WTC11 (cell line): Measurements from ENCODE around the gene AJM1. TPM values are rescaled to one million over a fixed set of nuclear protein-coding genes. Genes with fewer than 3 reads are reported as not detected.
A peak's percentile ranks its signal among the peaks of the same experiment; 100 is the strongest.
"Not testable (repeated sequence)": the region's sequence is repeated elsewhere in the genome, so short reads cannot be mapped to it uniquely, and the experiment has no call there.

Experiments
- ATAC-seq: fragments of 200-7000 bp; cut with Tn5 transposase; 2 replicates; pipeline ENCODE4 v1.10.0; 2021; ENCODE audit warnings: mild to moderate bottlenecking, moderate library complexity
- Bru-seq: library from RNA; stranded (reverse); fragments of 400-500 nt; gene quantifications from one replicate; lab custom pipeline; 2021; lab: Mats Ljungman, UMichigan
- CTCF ChIA-PET: fragments of 300-600 bp; sonication (Branson Sonifier 250); formaldehyde crosslinking; loops from one replicate; lab custom pipeline; 2021; ENCODE audit warnings: antibody characterized with exemption; lab: Charles Lee
- POLR2A ChIA-PET: fragments of 350-600 bp; sonication (Branson Sonifier 250); formaldehyde crosslinking; loops from one replicate; lab custom pipeline; 2021; ENCODE audit warnings: antibody characterized with exemption; lab: Charles Lee
- DNase-seq: peaks from one replicate; pipeline ENCODE4 v3.0.0; 2021; ENCODE audit warnings: low spot score
- H3K27ac Mint-ChIP-seq: 2 replicates; pipeline ENCODE4 v1.8.0; 2021; ENCODE audit warnings: mixed read lengths
- H3K27me3 Mint-ChIP-seq: 2 replicates; pipeline ENCODE4 v1.8.0; 2021; ENCODE audit warnings: low read depth, mild to moderate bottlenecking, moderate library complexity, mixed read lengths
- H3K36me3 Mint-ChIP-seq: 2 replicates; pipeline ENCODE4 v1.8.0; 2021; ENCODE audit warnings: mixed read lengths
- H3K4me1 Mint-ChIP-seq: 2 replicates; pipeline ENCODE4 v1.8.0; 2022; ENCODE audit warnings: mixed read lengths
- H3K4me3 Mint-ChIP-seq: 2 replicates; pipeline ENCODE4 v1.8.0; 2021; ENCODE audit warnings: mild to moderate bottlenecking, moderate library complexity, mixed read lengths
- H3K9me3 Mint-ChIP-seq: 2 replicates; pipeline ENCODE4 v1.8.0; 2021; ENCODE audit warnings: mixed read lengths
- CDX4 ChIP-seq: fragments of 250-450 bp; sonication (Bioruptor Pico); IDR thresholded peaks from 2 replicates; pipeline ENCODE4 v1.9.0; 2021; ENCODE audit warnings: moderate library complexity, mild to moderate bottlenecking, inconsistent platforms, borderline replicate concordance
- EMX1 ChIP-seq: fragments of 250-450 bp; sonication (Bioruptor Pico); IDR thresholded peaks from 2 replicates; pipeline ENCODE4 v1.8.0; 2021; ENCODE audit warnings: mild to moderate bottlenecking
- ESRRA ChIP-seq: sonication (generic); formaldehyde crosslinking; IDR thresholded peaks from 2 replicates; pipeline ENCODE4 v1.8.1; 2022; ENCODE audit warnings: mild to moderate bottlenecking, missing genetic modification reagents, borderline replicate concordance
- FOXP1 ChIP-seq: sonication (generic); formaldehyde crosslinking; IDR thresholded peaks from 2 replicates; pipeline ENCODE4 v1.8.0; 2022; ENCODE audit warnings: missing genetic modification reagents, mild to moderate bottlenecking, moderate library complexity, borderline replicate concordance
- FOXP4 ChIP-seq: sonication (generic); formaldehyde crosslinking; IDR thresholded peaks from 2 replicates; pipeline ENCODE4 v1.8.0; 2022; ENCODE audit warnings: mild to moderate bottlenecking, missing genetic modification reagents
- GABPB1 ChIP-seq: sonication (generic); formaldehyde crosslinking; IDR thresholded peaks from 2 replicates; pipeline ENCODE4 v1.8.1; 2023; ENCODE audit warnings: mild to moderate bottlenecking, missing genetic modification reagents
- HMGA2 ChIP-seq: fragments of 250-450 bp; sonication (Bioruptor Pico); IDR thresholded peaks from 2 replicates; pipeline ENCODE4 v1.4.0; 2021; ENCODE audit warnings: mild to moderate bottlenecking, moderate library complexity
- MLX ChIP-seq: sonication (generic); formaldehyde crosslinking; IDR thresholded peaks from 2 replicates; pipeline ENCODE4 v1.8.1; 2023; ENCODE audit warnings: mild to moderate bottlenecking, missing genetic modification reagents, moderate library complexity
- MXD4 ChIP-seq: fragments of 250-450 bp; sonication (Bioruptor Pico); IDR thresholded peaks from 2 replicates; pipeline ENCODE4 v1.8.0; 2021; ENCODE audit warnings: mild to moderate bottlenecking, moderate library complexity, borderline replicate concordance
- PRRX2 ChIP-seq: fragments of 250-450 bp; sonication (Bioruptor Pico); IDR thresholded peaks from 2 replicates; pipeline ENCODE4 v1.8.0; 2021; ENCODE audit warnings: mild to moderate bottlenecking
- SMAD3 ChIP-seq: sonication (generic); formaldehyde crosslinking; IDR thresholded peaks from 2 replicates; pipeline ENCODE4 v1.8.0; 2022; ENCODE audit warnings: missing genetic modification reagents, mild to moderate bottlenecking, borderline replicate concordance
- SOX15 ChIP-seq: fragments of 250-450 bp; sonication (Bioruptor Pico); IDR thresholded peaks from 2 replicates; pipeline ENCODE4 v1.9.0; 2021; ENCODE audit warnings: mild to moderate bottlenecking
- ZNF121 ChIP-seq: sonication (generic); formaldehyde crosslinking; IDR thresholded peaks from 2 replicates; pipeline ENCODE4 v1.8.0; 2023; ENCODE audit warnings: missing genetic modification reagents
- ZNF232 ChIP-seq: sonication (generic); formaldehyde crosslinking; IDR thresholded peaks from 2 replicates; pipeline ENCODE4 v1.8.0; 2022; ENCODE audit warnings: mild to moderate bottlenecking, missing genetic modification reagents
- long read RNA-seq, 3 experiments: library from RNA in 1 of 3; library from capped mRNA in 1 of 3; library from polyadenylated mRNA in 1 of 3; unstranded in 2 of 3; stranded (forward) in 1 of 3; transcript quantifications; one replicate each; pipeline ENCODE4 v2.0.0, GENCODE V29; 2021
- total RNA-seq: library from RNA; stranded (reverse); gene quantifications from 3 replicates; pipeline ENCODE4 v1.2.3, GENCODE V29; 2021
- TF ChIP-seq, protein P1 (sequence below): fragments of 200-600 bp; IDR thresholded peaks from 2 replicates; pipeline ENCODE4 v1.8.0; 2022; ENCODE audit warnings: antibody characterized with exemption
- TF ChIP-seq, protein P2 (sequence below): sonication (generic); formaldehyde crosslinking; IDR thresholded peaks from 2 replicates; pipeline ENCODE4 v1.8.1; 2023; ENCODE audit warnings: mild to moderate bottlenecking, moderate library complexity, missing genetic modification reagents
- TF ChIP-seq, protein P3 (sequence below): sonication (generic); formaldehyde crosslinking; IDR thresholded peaks from 2 replicates; pipeline ENCODE4 v1.8.0; 2022; ENCODE audit warnings: mild to moderate bottlenecking, missing genetic modification reagents
- TF ChIP-seq, protein P4 (sequence below): sonication (generic); formaldehyde crosslinking; IDR thresholded peaks from 2 replicates; pipeline ENCODE4 v1.8.1; 2023; ENCODE audit warnings: mild to moderate bottlenecking, missing genetic modification reagents

The AJM1 gene
- total RNA-seq (1.6 to 1.7 TPM (median 1.6 TPM) in 3 replicates), Bru-seq, nascent RNA (percentile 26 among the genes with signal in this experiment)
- long read RNA-seq, experiment 1, full-length matches to known transcripts: 2 of 2 reads
- long read RNA-seq, experiment 1, partial matches to known transcripts: 0 of 2 reads
- long read RNA-seq, experiment 1, other reads (novel, unspliced or antisense): 0 of 2 reads
- long read RNA-seq, experiment 2, full-length matches to known transcripts: 1 of 1 reads
- long read RNA-seq, experiment 2, partial matches to known transcripts: 0 of 1 reads
- long read RNA-seq, experiment 2, other reads (novel, unspliced or antisense): 0 of 1 reads
- long read RNA-seq, experiment 3: 0 reads

GRCh38 chr9:136842380-136842948, at the start of gene AJM1:
AJM1 (plus strand) TSS chr9:136842478; CDS start chr9:136844415, 1,937 bp downstream.
- CTCF ChIA-PET: interaction anchor here (0.6 to 5.9 kb wide), 44 partner anchors 9 to 358 kb away, joined by 3 to 64 read pairs (median 4); partner anchors contain the start of genes CLIC3, DIPK1B, FBXW5 and NPDC1
- peak; percentile 72; the same call in 1 of the 2 replicates for TF ChIP-seq EMX1 (CRISPR knock-in tag)
- TF ChIP-seq, protein P1, sequence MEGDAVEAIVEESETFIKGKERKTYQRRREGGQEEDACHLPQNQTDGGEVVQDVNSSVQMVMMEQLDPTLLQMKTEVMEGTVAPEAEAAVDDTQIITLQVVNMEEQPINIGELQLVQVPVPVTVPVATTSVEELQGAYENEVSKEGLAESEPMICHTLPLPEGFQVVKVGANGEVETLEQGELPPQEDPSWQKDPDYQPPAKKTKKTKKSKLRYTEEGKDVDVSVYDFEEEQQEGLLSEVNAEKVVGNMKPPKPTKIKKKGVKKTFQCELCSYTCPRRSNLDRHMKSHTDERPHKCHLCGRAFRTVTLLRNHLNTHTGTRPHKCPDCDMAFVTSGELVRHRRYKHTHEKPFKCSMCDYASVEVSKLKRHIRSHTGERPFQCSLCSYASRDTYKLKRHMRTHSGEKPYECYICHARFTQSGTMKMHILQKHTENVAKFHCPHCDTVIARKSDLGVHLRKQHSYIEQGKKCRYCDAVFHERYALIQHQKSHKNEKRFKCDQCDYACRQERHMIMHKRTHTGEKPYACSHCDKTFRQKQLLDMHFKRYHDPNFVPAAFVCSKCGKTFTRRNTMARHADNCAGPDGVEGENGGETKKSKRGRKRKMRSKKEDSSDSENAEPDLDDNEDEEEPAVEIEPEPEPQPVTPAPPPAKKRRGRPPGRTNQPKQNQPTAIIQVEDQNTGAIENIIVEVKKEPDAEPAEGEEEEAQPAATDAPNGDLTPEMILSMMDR: peak; percentile 74
- TF ChIP-seq PRRX2: peak; percentile 67
- TF ChIP-seq MLX: 0 out of 2 replicates have a peak, but pooled peaks have one; percentile 71
- TF ChIP-seq, protein P2, sequence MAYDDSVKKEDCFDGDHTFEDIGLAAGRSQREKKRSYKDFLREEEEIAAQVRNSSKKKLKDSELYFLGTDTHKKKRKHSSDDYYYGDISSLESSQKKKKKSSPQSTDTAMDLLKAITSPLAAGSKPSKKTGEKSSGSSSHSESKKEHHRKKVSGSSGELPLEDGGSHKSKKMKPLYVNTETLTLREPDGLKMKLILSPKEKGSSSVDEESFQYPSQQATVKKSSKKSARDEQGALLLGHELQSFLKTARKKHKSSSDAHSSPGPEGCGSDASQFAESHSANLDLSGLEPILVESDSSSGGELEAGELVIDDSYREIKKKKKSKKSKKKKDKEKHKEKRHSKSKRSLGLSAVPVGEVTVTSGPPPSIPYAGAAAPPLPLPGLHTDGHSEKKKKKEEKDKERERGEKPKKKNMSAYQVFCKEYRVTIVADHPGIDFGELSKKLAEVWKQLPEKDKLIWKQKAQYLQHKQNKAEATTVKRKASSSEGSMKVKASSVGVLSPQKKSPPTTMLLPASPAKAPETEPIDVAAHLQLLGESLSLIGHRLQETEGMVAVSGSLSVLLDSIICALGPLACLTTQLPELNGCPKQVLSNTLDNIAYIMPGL: peak; percentile 67; the same call in 1 of the 2 replicates
- TF ChIP-seq HMGA2 (CRISPR knock-in tag): 0 out of 2 replicates have a peak, but pooled peaks have one; percentile 4
- TF ChIP-seq, protein P3, sequence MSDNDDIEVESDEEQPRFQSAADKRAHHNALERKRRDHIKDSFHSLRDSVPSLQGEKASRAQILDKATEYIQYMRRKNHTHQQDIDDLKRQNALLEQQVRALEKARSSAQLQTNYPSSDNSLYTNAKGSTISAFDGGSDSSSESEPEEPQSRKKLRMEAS (CRISPR knock-in tag): 0 out of 2 replicates have a peak, but pooled peaks have one; percentile 52
- TF ChIP-seq, protein P4, sequence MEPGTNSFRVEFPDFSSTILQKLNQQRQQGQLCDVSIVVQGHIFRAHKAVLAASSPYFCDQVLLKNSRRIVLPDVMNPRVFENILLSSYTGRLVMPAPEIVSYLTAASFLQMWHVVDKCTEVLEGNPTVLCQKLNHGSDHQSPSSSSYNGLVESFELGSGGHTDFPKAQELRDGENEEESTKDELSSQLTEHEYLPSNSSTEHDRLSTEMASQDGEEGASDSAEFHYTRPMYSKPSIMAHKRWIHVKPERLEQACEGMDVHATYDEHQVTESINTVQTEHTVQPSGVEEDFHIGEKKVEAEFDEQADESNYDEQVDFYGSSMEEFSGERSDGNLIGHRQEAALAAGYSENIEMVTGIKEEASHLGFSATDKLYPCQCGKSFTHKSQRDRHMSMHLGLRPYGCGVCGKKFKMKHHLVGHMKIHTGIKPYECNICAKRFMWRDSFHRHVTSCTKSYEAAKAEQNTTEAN: 0 out of 2 replicates have a peak, but pooled peaks have one; percentile 52
- 0 out of 2 replicates have a peak, but pooled peaks have one; percentile 44 for TF ChIP-seq SMAD3 (CRISPR knock-in tag)
- peak; percentile 68; the same call in 1 of the 2 replicates for TF ChIP-seq FOXP1 (CRISPR knock-in tag)
- not testable (repeated sequence) for H3K36me3 Mint-ChIP-seq, H3K9me3 Mint-ChIP-seq, H3K27ac Mint-ChIP-seq, H3K27me3 Mint-ChIP-seq
- Mint-ChIP-seq H3K4me3 (peak within 1 kb of the TSS; percentile 33), H3K4me1 (peaks cover 23% of the 10 kb centered on the region)
- POLR2A ChIA-PET: interaction anchor here (1.1 kb wide), 1 partner anchor 19 kb away, joined by 4 read pairs; no protein-coding TSS in a partner anchor
- ATAC-seq: peak; percentile 63
- peak; percentile 89 for DNase-seq

DNA sequence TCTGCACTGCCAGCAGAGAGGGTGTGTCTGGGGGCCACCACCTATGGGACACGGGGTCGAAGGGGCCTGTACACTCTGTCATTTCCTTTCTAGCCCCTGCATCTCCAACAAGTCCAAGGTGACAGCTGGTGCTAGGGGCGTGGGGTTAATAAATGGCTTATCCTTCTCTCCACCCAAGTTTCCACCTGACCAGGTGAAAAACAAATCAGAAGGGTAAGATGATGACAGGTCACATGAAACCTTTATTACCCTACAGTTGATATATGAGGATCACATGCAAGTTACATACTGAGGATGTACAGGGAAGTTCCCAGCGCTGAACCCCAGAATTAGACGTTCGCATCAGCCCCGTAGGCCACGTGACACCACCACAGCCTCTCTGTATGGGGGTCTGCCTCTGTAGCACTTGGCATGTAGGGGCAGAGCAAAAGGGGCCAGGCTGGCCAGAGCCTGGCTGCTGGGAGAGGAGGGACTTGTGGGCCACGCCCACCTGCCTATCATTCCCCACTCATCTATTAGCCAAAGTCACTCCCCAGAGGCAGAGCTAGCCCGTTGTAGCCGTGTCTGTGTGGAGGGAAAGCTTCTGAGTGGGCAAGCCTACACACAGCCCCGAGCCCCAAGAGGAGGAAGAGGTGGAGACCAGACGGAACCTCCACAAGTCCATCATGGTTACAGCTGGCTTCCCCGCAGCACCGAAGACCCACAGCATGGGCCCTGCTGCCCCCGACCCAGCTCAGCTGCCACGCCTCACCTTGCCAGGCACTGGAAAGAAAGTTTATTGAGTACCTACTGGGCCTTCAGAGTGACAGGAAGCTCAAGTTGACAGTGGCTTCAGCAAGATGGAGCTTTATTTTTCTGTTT, 49.0 kb upstream of the AJM1 start:
- peaks cover 27% of the 10 kb centered on the region for H3K4me1 Mint-ChIP-seq
- DNase-seq (no peak), ATAC-seq (no peak)
- CTCF ChIA-PET: interaction anchor here (0.5 to 3.1 kb wide), 6 partner anchors 7 to 430 kb away, joined by 3 to 28 read pairs (median 6); partner anchors contain the start of gene AJM1
- H3K4me3 Mint-ChIP-seq: no peak overlapping the region
- H3K27me3 Mint-ChIP-seq: peaks cover 23% of the 10 kb centered on the region
- peaks cover 3% of the 10 kb centered on the region; the same call in 1 of the 2 replicates for H3K36me3 Mint-ChIP-seq
- POLR2A ChIA-PET: no interaction called here
- H3K9me3 Mint-ChIP-seq: no peaks in the 10 kb centered on the region
- no peak overlapping the region; the same call in 1 of the 2 replicates for H3K27ac Mint-ChIP-seq
- TF ChIP-seq SOX15 (CRISPR knock-in tag): no peak
- TF ChIP-seq FOXP4 (CRISPR knock-in tag): no peak
- TF ChIP-seq ESRRA (CRISPR knock-in tag): no peak
- no peak for TF ChIP-seq MXD4 (CRISPR knock-in tag)
- no peak for TF ChIP-seq ZNF232 (CRISPR knock-in tag)
- TF ChIP-seq ZNF121 (CRISPR knock-in tag): no peak
- TF ChIP-seq GABPB1: no peak
- TF ChIP-seq CDX4 (CRISPR knock-in tag): no peak
